ENCODE data around the gene KCNQ2. TPM values are rescaled to one million over a fixed set of nuclear protein-coding genes. Genes with fewer than 3 reads are reported as not detected.

The KCNQ2 gene
- polyA plus RNA-seq, 4 donors: 0.27 to 1.4 (median 0.65) TPM; not detected in 1

DNA sequence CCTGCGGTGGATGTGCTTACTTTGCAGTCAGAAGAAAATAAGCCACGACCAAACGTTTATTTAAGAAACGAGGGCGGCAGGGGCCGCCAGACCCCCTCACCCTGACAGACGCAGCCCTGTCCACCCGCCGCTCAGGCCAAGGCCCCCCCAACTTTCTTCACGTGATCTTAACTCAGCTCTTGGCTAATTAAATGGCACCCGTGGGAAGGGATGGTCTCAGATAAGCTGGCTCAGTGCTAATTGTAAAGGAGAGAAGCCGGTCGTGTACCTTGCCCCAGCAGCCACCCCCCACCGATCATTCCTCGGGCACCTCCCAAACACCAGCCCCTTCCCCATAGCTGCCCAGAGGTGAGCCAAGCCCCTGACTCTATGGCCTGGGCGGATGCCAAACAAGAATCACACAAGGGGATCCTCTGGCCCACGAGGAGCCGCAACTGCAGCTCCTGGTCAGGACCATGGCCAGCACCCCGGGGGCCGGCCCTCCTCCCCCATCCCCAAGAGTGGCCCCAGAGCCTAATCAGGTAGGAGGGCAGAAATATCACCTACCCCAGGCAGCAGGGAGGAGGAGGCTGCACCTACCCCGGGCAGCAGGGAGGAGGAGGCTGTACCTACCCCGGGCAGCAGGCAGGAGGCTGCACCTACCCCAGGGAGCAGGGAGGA is 11.2 kb downstream of the KCNQ2 start:
- Histone ChIP-seq H3K27me3 (ENCODE audit: control insufficient read depth in 3 of 3, insufficient read depth in 3 of 3, low read length in 3 of 3) (peaks cover 0 to 13% (median 9%) of the 10 kb centered on the region in 3 donors), H3K4me3 (ENCODE audit: low read depth in 1 of 3, low read length in 3 of 3) (no peak overlapping the region), H3K27ac (ENCODE audit: low read depth in 1 of 3, low read length in 2 of 3) (no peak overlapping the region), H3K4me1 (ENCODE audit: control insufficient read depth in 3 of 3, insufficient read depth in 2 of 3, low read depth in 1 of 3, low read length in 2 of 3) (no peaks in the 10 kb centered on the region), H3K9me3 (ENCODE audit: control insufficient read depth in 2 of 2, insufficient read depth in 1 of 2, low read depth in 1 of 2, low read length in 1 of 2) (no peaks in the 10 kb centered on the region), H3K36me3 (ENCODE audit: control insufficient read depth in 3 of 3, insufficient read depth in 2 of 3, low read depth in 1 of 3, low read length in 3 of 3) (no peaks in the 10 kb centered on the region)
- WGBS, 3 donors: 20 to 27% (median 27%) methylated on average over 22 of the region's 22 CpGs
- DNase-seq (peak in 1 of 2 donors; percentile 23), FAIRE-seq (no peak)

- Histone ChIP-seq H3K27ac (ENCODE audit: low read depth in 1 of 3, low read length in 2 of 3) (no peak overlapping the region), H3K4me3 (ENCODE audit: low read depth in 1 of 3, low read length in 3 of 3) (no peak overlapping the region), H3K27me3 (ENCODE audit: control insufficient read depth in 3 of 3, insufficient read depth in 3 of 3, low read length in 3 of 3) (peaks cover 0 to 25% (median 9%) of the 10 kb centered on the region in 3 donors), H3K4me1 (ENCODE audit: control insufficient read depth in 3 of 3, insufficient read depth in 2 of 3, low read depth in 1 of 3, low read length in 2 of 3) (no peaks in the 10 kb centered on the region), H3K9me3 (ENCODE audit: control insufficient read depth in 2 of 2, insufficient read depth in 1 of 2, low read depth in 1 of 2, low read length in 1 of 2) (no peaks in the 10 kb centered on the region), H3K36me3 (ENCODE audit: control insufficient read depth in 3 of 3, insufficient read depth in 2 of 3, low read depth in 1 of 3, low read length in 3 of 3) (no peaks in the 10 kb centered on the region)
- WGBS, 3 donors: 66 to 83% (median 70%) methylated on average over 17 of the region's 17 CpGs
- DNase-seq (no peak), FAIRE-seq (no peak)
Observed at GRCh38 chr20:63459070-63459380, 13.4 kb downstream of the KCNQ2 start.

GRCh38 chr20:63458170-63459069 is 14.0 kb downstream of the KCNQ2 start:
- Histone ChIP-seq H3K27me3 (ENCODE audit: control insufficient read depth in 3 of 3, insufficient read depth in 3 of 3, low read length in 3 of 3) (peaks cover 0 to 26% (median 9%) of the 10 kb centered on the region in 3 donors), H3K27ac (ENCODE audit: low read depth in 1 of 3, low read length in 2 of 3) (no peak overlapping the region), H3K4me1 (ENCODE audit: control insufficient read depth in 3 of 3, insufficient read depth in 2 of 3, low read depth in 1 of 3, low read length in 2 of 3) (no peaks in the 10 kb centered on the region), H3K4me3 (ENCODE audit: low read depth in 1 of 3, low read length in 3 of 3) (no peak overlapping the region), H3K36me3 (ENCODE audit: control insufficient read depth in 3 of 3, insufficient read depth in 2 of 3, low read depth in 1 of 3, low read length in 3 of 3) (no peaks in the 10 kb centered on the region), H3K9me3 (ENCODE audit: control insufficient read depth in 2 of 2, insufficient read depth in 1 of 2, low read depth in 1 of 2, low read length in 1 of 2) (no peaks in the 10 kb centered on the region)
- DNase-seq (no peak), FAIRE-seq (no peak)
- WGBS, 3 donors: 83 to 90% (median 88%) methylated on average over 32 to 36 of the region's 36 CpGs

DNA sequence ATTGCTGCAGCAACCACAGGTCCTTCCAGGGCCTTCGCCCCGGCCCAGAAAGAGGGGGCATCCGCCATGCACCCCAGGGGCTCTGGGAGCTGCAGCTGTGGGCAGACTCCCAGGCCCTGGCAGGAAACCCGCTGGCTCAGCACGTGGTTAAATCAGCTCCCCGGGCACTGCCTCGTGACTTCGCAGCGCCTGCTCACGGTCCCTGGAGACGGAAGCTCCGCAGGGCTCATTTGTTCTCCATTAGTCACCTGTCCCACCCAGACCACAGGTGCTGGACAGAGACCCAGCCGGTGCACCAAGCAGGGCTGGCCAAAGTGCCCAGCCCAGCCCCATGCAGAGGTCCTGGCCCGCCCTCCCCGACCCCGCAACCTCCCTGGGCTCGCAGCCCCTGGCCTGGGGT is 14.7 kb downstream of the KCNQ2 start:
- Histone ChIP-seq H3K4me3 (ENCODE audit: low read depth in 1 of 3, low read length in 3 of 3) (no peak overlapping the region), H3K4me1 (ENCODE audit: control insufficient read depth in 3 of 3, insufficient read depth in 2 of 3, low read depth in 1 of 3, low read length in 2 of 3) (no peaks in the 10 kb centered on the region), H3K27ac (ENCODE audit: low read depth in 1 of 3, low read length in 2 of 3) (no peak overlapping the region), H3K27me3 (ENCODE audit: control insufficient read depth in 3 of 3, insufficient read depth in 3 of 3, low read length in 3 of 3) (peaks cover 0 to 26% (median 9%) of the 10 kb centered on the region in 3 donors), H3K36me3 (ENCODE audit: control insufficient read depth in 3 of 3, insufficient read depth in 2 of 3, low read depth in 1 of 3, low read length in 3 of 3) (no peaks in the 10 kb centered on the region), H3K9me3 (ENCODE audit: control insufficient read depth in 2 of 2, insufficient read depth in 1 of 2, low read depth in 1 of 2, low read length in 1 of 2) (no peaks in the 10 kb centered on the region)
- FAIRE-seq (no peak), DNase-seq (no peak)
- 36 to 47% (median 39%) methylated on average over 16 to 17 of the region's 17 CpGs for WGBS, 3 donors

DNA sequence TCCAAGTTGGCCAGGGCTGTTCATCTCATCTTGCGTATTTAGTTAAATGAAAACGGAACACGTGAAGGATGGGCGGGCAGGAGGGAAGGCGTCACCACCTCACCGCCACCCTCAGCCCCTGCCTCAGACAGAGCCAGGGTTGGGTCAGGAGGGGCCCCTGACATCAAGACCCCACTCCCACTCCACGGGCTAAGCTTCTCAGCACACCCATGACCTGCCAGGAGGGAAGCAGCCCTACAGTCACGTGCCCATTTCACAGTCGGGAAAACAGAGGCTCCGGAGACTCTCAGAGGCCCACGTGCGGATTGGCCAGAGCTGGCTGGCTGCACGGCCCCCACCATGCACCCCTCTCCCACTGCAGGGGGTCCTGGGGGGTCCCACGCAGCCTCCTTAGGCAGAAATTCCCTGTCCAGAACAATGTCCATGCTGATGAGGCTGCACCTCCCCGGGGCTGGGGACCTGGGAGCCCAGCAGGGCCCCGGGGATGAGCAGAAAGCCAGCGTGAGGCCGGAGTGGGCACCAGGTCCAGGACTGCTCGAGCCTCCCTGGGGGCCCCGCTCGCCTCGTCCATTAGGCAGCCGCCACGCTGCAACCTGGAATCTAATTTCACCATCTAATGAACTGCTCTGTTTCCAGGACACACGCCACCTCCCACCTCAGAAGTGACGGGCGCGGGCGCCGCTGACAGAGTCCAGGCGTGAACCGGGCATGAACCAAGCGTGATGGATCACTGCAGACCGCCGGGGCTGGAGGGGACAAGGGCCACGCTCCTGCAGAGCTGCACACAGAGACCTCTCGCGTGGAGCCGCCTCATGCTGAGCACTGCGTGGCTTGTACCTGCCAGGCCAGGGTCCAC is 15.8 kb downstream of the KCNQ2 start:
- no peaks in the 10 kb centered on the region for H3K36me3 ChIP-seq (ENCODE audit: control insufficient read depth in 3 of 3, insufficient read depth in 2 of 3, low read depth in 1 of 3, low read length in 3 of 3)
- H3K27ac ChIP-seq (ENCODE audit: low read depth in 1 of 3, low read length in 2 of 3): no peak overlapping the region
- no peak for DNase-seq
- 52 to 62% (median 60%) methylated on average over 38 to 40 of the region's 40 CpGs for WGBS, 3 donors
- H3K27me3 ChIP-seq (ENCODE audit: control insufficient read depth in 3 of 3, insufficient read depth in 3 of 3, low read length in 3 of 3): peaks cover 0 to 24% (median 7%) of the 10 kb centered on the region in 3 donors
- H3K9me3 ChIP-seq (ENCODE audit: control insufficient read depth in 2 of 2, insufficient read depth in 1 of 2, low read depth in 1 of 2, low read length in 1 of 2): no peaks in the 10 kb centered on the region
- FAIRE-seq: no peak
- H3K4me1 ChIP-seq (ENCODE audit: control insufficient read depth in 3 of 3, insufficient read depth in 2 of 3, low read depth in 1 of 3, low read length in 2 of 3): no peaks in the 10 kb centered on the region
- H3K4me3 ChIP-seq (ENCODE audit: low read depth in 1 of 3, low read length in 3 of 3): no peak overlapping the region

DNA sequence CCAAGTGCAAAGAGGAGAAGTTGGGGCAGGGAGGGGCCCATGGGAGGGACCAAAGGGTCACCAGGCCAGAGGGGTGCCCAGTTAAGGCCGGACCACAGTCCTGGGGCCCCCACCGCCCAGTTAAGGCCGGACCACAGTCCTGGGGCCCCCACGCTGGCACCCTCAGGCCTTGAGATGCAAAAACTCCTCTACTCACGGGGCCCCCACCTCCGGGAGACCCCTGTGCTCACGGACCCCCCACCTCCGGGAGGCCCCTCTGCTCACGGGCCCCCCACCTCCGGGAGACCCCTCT is 16.9 kb downstream of the KCNQ2 start:
- FAIRE-seq: no peak
- H3K27ac ChIP-seq (ENCODE audit: low read depth in 1 of 3, low read length in 2 of 3): no peak overlapping the region
- H3K27me3 ChIP-seq (ENCODE audit: control insufficient read depth in 3 of 3, insufficient read depth in 3 of 3, low read length in 3 of 3): peaks cover 0 to 18% (median 2%) of the 10 kb centered on the region in 3 donors
- no peaks in the 10 kb centered on the region for H3K9me3 ChIP-seq (ENCODE audit: control insufficient read depth in 2 of 2, insufficient read depth in 1 of 2, low read depth in 1 of 2, low read length in 1 of 2)
- no peak for DNase-seq
- H3K36me3 ChIP-seq (ENCODE audit: control insufficient read depth in 3 of 3, insufficient read depth in 2 of 3, low read depth in 1 of 3, low read length in 3 of 3): no peaks in the 10 kb centered on the region
- no peak overlapping the region for H3K4me3 ChIP-seq (ENCODE audit: low read depth in 1 of 3, low read length in 3 of 3)
- no peaks in the 10 kb centered on the region for H3K4me1 ChIP-seq (ENCODE audit: control insufficient read depth in 3 of 3, insufficient read depth in 2 of 3, low read depth in 1 of 3, low read length in 2 of 3)
- WGBS, 3 donors: 69 to 75% (median 71%) methylated on average over 8 to 10 of the region's 10 CpGs

GRCh38 chr20:63454731-63455567 is 17.5 kb downstream of the KCNQ2 start:
- no peaks in the 10 kb centered on the region for H3K36me3 ChIP-seq (ENCODE audit: control insufficient read depth in 3 of 3, insufficient read depth in 2 of 3, low read depth in 1 of 3, low read length in 3 of 3)
- WGBS, 3 donors: 40 to 46% (median 45%) methylated on average over 34 to 35 of the region's 35 CpGs
- H3K4me3 ChIP-seq (ENCODE audit: low read depth in 1 of 3, low read length in 3 of 3): no peak overlapping the region
- H3K4me1 ChIP-seq (ENCODE audit: control insufficient read depth in 3 of 3, insufficient read depth in 2 of 3, low read depth in 1 of 3, low read length in 2 of 3): no peaks in the 10 kb centered on the region
- H3K27ac ChIP-seq (ENCODE audit: low read depth in 1 of 3, low read length in 2 of 3): peak overlapping the region in 1 of 3 donors; percentile 56
- H3K9me3 ChIP-seq (ENCODE audit: control insufficient read depth in 2 of 2, insufficient read depth in 1 of 2, low read depth in 1 of 2, low read length in 1 of 2): no peaks in the 10 kb centered on the region
- H3K27me3 ChIP-seq (ENCODE audit: control insufficient read depth in 3 of 3, insufficient read depth in 3 of 3, low read length in 3 of 3): peaks cover 0 to 18% (median 2%) of the 10 kb centered on the region in 3 donors
- FAIRE-seq: no peak
- DNase-seq: no peak

Data from small intestine (tissue), 7 donors.